ENCODE measurements around the gene MROH7. TPM values are rescaled to one million over a fixed set of nuclear protein-coding genes. Genes with fewer than 3 reads are reported as not detected.
A peak's percentile ranks its signal among the peaks of the same experiment; 100 is the strongest.

The MROH7 gene
- total and polyA plus RNA-seq, 2 experiments from 2014 or later: 0.24 to 0.87 TPM

- 86% methylated on average over 8 of the region's 8 CpGs for WGBS (ENCODE audit: low lambda C conversion rate, missing lambda C conversion rate)
- no peak overlapping the region for H2AFZ ChIP-seq
- no peaks in the 10 kb centered on the region for H4K20me1 ChIP-seq (ENCODE audit: insufficient read depth, poor library complexity, severe bottlenecking)
- H3K9me2 ChIP-seq (replicated peaks; ENCODE audit: insufficient read depth): no peaks in the 10 kb centered on the region
- no peaks in the 10 kb centered on the region for H3K36me3 ChIP-seq (replicated peaks; ENCODE audit: insufficient read depth, low read depth)
- no peaks in the 10 kb centered on the region for H3K9me3 ChIP-seq (ENCODE audit: low read depth)
- no peak overlapping the region for H3K27ac ChIP-seq
- DNase-seq (ENCODE audit: low spot score): no peak
- no peak overlapping the region for H3K4me3 ChIP-seq
- peaks cover 9% of the 10 kb centered on the region for H3K4me1 ChIP-seq (ENCODE audit: insufficient read depth)
- no peaks in the 10 kb centered on the region for H3K79me2 ChIP-seq
- H3K4me2 ChIP-seq: no peak overlapping the region
- H3K27me3 ChIP-seq: no peaks in the 10 kb centered on the region
- TF ChIP-seq, protein P1, sequence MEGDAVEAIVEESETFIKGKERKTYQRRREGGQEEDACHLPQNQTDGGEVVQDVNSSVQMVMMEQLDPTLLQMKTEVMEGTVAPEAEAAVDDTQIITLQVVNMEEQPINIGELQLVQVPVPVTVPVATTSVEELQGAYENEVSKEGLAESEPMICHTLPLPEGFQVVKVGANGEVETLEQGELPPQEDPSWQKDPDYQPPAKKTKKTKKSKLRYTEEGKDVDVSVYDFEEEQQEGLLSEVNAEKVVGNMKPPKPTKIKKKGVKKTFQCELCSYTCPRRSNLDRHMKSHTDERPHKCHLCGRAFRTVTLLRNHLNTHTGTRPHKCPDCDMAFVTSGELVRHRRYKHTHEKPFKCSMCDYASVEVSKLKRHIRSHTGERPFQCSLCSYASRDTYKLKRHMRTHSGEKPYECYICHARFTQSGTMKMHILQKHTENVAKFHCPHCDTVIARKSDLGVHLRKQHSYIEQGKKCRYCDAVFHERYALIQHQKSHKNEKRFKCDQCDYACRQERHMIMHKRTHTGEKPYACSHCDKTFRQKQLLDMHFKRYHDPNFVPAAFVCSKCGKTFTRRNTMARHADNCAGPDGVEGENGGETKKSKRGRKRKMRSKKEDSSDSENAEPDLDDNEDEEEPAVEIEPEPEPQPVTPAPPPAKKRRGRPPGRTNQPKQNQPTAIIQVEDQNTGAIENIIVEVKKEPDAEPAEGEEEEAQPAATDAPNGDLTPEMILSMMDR (IDR thresholded peaks at IDR 0.05; ENCODE audit: poor library complexity): no peak
These were observed 21.8 kb upstream of the MROH7 start for GRCh38 chr1:54619749-54620148.

GRCh38 chr1:54623216-54624007 lies 18.2 kb upstream of the MROH7 start, which contains the start of gene FAM151A:
TSS of gene FAM151A (minus strand) at chr1:54623525. CDS start at chr1:54623395, 130 bp downstream.
- peak within 1 kb of the TSS; percentile 34 for H3K4me2 ChIP-seq
- no peaks in the 10 kb centered on the region for H3K79me2 ChIP-seq
- no peaks in the 10 kb centered on the region for H3K27me3 ChIP-seq
- no peaks in the 10 kb centered on the region for H3K9me3 ChIP-seq (ENCODE audit: low read depth)
- no peak within 1 kb of the TSS for H3K4me3 ChIP-seq
- H3K27ac ChIP-seq: peak within 1 kb of the TSS; percentile 9
- H4K20me1 ChIP-seq (ENCODE audit: insufficient read depth, poor library complexity, severe bottlenecking): no peaks in the 10 kb centered on the region
- H2AFZ ChIP-seq: no peak within 1 kb of the TSS
- 54% methylated on average over 17 of the region's 18 CpGs for WGBS (ENCODE audit: low lambda C conversion rate, missing lambda C conversion rate)
- peaks cover 9% of the 10 kb centered on the region for H3K4me1 ChIP-seq (ENCODE audit: insufficient read depth)
- TF ChIP-seq, protein P1 (IDR thresholded peaks at IDR 0.05; ENCODE audit: poor library complexity): no peak
- TF ChIP-seq EZH2phosphoT487 (IDR thresholded peaks at IDR 0.05; ENCODE audit: low read depth, severe bottlenecking, unreplicated experiment): no peak
- no peak for TF ChIP-seq EZH2 (IDR thresholded peaks at IDR 0.05; ENCODE audit: borderline replicate concordance)
- H3K36me3 ChIP-seq (replicated peaks; ENCODE audit: insufficient read depth, low read depth): no peaks in the 10 kb centered on the region
- peak; percentile 32 for DNase-seq (ENCODE audit: low spot score)
- no peaks in the 10 kb centered on the region for H3K9me2 ChIP-seq (replicated peaks; ENCODE audit: insufficient read depth)

- H3K4me2 ChIP-seq: no peak overlapping the region
- H3K9me2 ChIP-seq (replicated peaks; ENCODE audit: insufficient read depth): no peaks in the 10 kb centered on the region
- peaks cover 9% of the 10 kb centered on the region for H3K4me1 ChIP-seq (ENCODE audit: insufficient read depth)
- H3K27me3 ChIP-seq: no peaks in the 10 kb centered on the region
- no peak overlapping the region for H3K4me3 ChIP-seq
- peak; percentile 3 for DNase-seq (ENCODE audit: low spot score)
- H3K79me2 ChIP-seq: no peaks in the 10 kb centered on the region
- no peak overlapping the region for H2AFZ ChIP-seq
- H4K20me1 ChIP-seq (ENCODE audit: insufficient read depth, poor library complexity, severe bottlenecking): no peaks in the 10 kb centered on the region
- TF ChIP-seq EZH2phosphoT487 (IDR thresholded peaks at IDR 0.05; ENCODE audit: low read depth, severe bottlenecking, unreplicated experiment) (no peak), EZH2 (IDR thresholded peaks at IDR 0.05; ENCODE audit: borderline replicate concordance) (no peak)
- TF ChIP-seq, protein P1 (IDR thresholded peaks at IDR 0.05; ENCODE audit: poor library complexity): no peak
- no peaks in the 10 kb centered on the region for H3K9me3 ChIP-seq (ENCODE audit: low read depth)
- no peaks in the 10 kb centered on the region for H3K36me3 ChIP-seq (replicated peaks; ENCODE audit: insufficient read depth, low read depth)
- H3K27ac ChIP-seq: no peak overlapping the region
- WGBS (ENCODE audit: low lambda C conversion rate, missing lambda C conversion rate): 85% methylated on average over 8 of the region's 8 CpGs
These were observed 16.8 kb upstream of the MROH7 start for GRCh38 chr1:54624466-54625464.
